ENCODE data around the gene HES5.

- TF ChIP-seq POLR2A (IDR thresholded peaks at IDR 0.05) (no peak), EP300 (IDR thresholded peaks at IDR 0.05) (no peak), POLR2AphosphoS5 (IDR thresholded peaks at IDR 0.05) (no peak)
- TF ChIP-seq, protein P1, sequence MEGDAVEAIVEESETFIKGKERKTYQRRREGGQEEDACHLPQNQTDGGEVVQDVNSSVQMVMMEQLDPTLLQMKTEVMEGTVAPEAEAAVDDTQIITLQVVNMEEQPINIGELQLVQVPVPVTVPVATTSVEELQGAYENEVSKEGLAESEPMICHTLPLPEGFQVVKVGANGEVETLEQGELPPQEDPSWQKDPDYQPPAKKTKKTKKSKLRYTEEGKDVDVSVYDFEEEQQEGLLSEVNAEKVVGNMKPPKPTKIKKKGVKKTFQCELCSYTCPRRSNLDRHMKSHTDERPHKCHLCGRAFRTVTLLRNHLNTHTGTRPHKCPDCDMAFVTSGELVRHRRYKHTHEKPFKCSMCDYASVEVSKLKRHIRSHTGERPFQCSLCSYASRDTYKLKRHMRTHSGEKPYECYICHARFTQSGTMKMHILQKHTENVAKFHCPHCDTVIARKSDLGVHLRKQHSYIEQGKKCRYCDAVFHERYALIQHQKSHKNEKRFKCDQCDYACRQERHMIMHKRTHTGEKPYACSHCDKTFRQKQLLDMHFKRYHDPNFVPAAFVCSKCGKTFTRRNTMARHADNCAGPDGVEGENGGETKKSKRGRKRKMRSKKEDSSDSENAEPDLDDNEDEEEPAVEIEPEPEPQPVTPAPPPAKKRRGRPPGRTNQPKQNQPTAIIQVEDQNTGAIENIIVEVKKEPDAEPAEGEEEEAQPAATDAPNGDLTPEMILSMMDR (IDR thresholded peaks at IDR 0.05) = no peak
Measured at GRCh38 chr1:2505461-2505994, 24.5 kb downstream of the HES5 start.

Data from gastroesophageal sphincter (tissue), 3 donors.